ENCODE results near the gene GADD45A.

The GADD45A gene

GRCh38 chr1:67674260-67675011 is 10.6 kb upstream of the GADD45A start (continued):
- TF ChIP-seq TRIM28 (IDR thresholded peaks at IDR 0.05; ENCODE audit: borderline replicate concordance, low read length) = 0 out of 2 replicates have a peak, but pooled peaks have one; percentile 25
- peak; percentile 61 for TF ChIP-seq ATF2 (tag by site-specific recombination; IDR thresholded peaks at IDR 0.05; ENCODE audit: low read depth)
- peak; percentile 54 for TF ChIP-seq ZBTB11 (tag by site-specific recombination; conservative IDR thresholded peaks at IDR 0.05; ENCODE audit: low read depth)
- no peak for TF ChIP-seq ZNF518A (tag by site-specific recombination; conservative IDR thresholded peaks at IDR 0.05; ENCODE audit: low read depth)
- TF ChIP-seq SP3 (tag by site-specific recombination; IDR thresholded peaks at IDR 0.05) = 0 out of 2 replicates have a peak, but pooled peaks have one; percentile 7
- TF ChIP-seq PRDM10 (tag by site-specific recombination; IDR thresholded peaks at IDR 0.05) = peak; percentile 71
- 0 out of 2 replicates have a peak, but pooled peaks have one; percentile 22 for TF ChIP-seq ZSCAN4 (tag by site-specific recombination; IDR thresholded peaks at IDR 0.05)
- TF ChIP-seq ZNF37A (tag by site-specific recombination; IDR thresholded peaks at IDR 0.05) = no peak
- TF ChIP-seq ZNF558 (tag by site-specific recombination; IDR thresholded peaks at IDR 0.05) = no peak
- TF ChIP-seq ZBTB6 (tag by site-specific recombination; IDR thresholded peaks at IDR 0.05) = peak; percentile 92
- TF ChIP-seq ZNF10 (tag by site-specific recombination; IDR thresholded peaks at IDR 0.05) = peak; percentile 23; the same call in 1 of the 2 replicates
- TF ChIP-seq ZNF18 (tag by site-specific recombination; IDR thresholded peaks at IDR 0.05) = no peak
- TF ChIP-seq TSHZ1 (tag by site-specific recombination; IDR thresholded peaks at IDR 0.05; ENCODE audit: borderline replicate concordance) = peak; percentile 41; the same call in 1 of the 2 replicates
- 0 out of 2 replicates have a peak, but pooled peaks have one; percentile 12 for TF ChIP-seq IKZF3 (tag by site-specific recombination; IDR thresholded peaks at IDR 0.05)
- no peak for TF ChIP-seq ZNF112 (tag by site-specific recombination; IDR thresholded peaks at IDR 0.05)
